DMS 273 (cell line): ENCODE measurements around the gene SYT15B.
"Not testable (repeated sequence)": the region's sequence is repeated elsewhere in the genome, so short reads cannot be mapped to it uniquely, and the experiment has no call there.

Experiments
- DNase-seq: peaks from one replicate; lab custom pipeline; 2025; ENCODE audit not compliant: unreplicated experiment; lab: John Stamatoyannopoulos, UW

The SYT15B gene

DNA sequence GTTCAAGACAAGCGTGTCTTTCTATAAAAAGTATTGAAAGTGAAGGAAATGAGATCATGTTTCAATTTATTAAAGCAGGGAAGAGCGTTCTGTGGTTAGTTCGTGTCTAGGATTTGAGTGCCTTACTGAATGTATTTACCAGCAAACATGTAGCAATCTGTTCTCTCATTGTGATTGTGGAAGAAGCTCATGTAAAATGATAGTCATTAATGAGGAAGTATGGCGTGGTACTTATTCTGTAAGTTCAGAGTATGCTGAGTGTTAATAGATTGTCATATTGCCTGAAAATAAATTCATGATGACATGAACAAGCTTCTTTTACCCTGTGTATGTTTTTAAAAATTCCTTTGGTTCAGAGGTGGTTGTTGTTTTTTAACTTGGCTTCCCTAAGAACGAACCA is 32.5 kb downstream of the SYT15B start:
- DNase-seq, result not testable (repeated sequence)

DNA sequence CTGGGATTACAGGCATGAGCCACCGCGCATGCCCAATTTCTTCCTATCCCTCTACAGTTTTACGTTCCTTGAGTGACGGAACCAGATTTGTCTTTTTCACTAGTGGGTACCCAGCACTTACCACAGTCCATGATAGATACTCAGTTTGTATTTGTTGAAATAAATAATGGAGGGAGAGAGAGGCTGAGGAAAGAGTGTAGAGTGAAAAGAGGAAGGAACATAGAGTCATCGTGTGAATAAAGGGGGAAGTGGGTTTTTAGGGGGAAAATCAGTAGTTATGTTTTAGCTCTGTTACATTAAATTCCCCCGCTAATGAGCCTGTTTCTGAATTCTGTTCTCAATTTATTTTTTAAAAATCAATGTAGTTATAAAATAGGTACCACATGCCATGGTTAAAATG is 37.7 kb downstream of the SYT15B start:
- DNase-seq, result not testable (repeated sequence)

DNA sequence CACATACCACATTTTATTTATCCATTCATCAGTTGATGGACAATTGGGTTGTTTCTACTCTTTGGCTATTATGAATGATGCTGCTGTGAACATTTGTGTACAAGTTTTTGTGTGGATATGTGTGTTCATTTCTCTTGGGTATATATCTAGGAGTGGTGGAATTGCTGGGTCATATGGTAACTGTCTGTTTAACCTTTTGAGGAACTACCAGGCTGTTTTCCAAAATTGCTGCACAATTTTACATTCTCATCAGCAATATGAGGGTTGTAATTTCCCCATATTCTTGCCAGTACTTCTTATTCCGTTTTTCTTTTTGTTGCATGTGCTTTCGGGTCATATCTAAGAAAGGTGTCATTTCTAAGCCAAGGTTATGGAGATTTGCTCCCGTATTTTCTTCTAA is 38.3 kb downstream of the SYT15B start:
- DNase-seq, result not testable (repeated sequence)

DNA sequence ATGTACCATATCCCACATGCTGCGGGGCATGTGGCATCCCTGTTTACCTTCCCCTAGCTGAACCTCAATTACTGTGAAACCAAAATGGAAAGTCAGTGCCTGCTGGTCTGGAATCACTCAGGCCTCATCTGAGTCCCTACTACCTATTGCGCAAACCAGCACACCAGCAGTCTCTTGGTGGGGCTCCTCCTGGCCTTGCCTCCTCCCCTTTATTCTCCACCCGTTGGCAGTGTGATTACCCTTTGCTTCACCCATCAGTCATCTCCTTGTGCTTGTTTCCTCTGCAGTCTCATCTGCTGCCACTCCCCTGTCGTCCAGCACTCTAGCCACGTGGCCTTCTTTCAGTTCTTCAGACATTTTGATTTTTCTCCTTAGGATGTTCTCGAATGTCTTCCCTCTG is 39.3 kb downstream of the SYT15B start:
- not testable (repeated sequence) for DNase-seq

DNA sequence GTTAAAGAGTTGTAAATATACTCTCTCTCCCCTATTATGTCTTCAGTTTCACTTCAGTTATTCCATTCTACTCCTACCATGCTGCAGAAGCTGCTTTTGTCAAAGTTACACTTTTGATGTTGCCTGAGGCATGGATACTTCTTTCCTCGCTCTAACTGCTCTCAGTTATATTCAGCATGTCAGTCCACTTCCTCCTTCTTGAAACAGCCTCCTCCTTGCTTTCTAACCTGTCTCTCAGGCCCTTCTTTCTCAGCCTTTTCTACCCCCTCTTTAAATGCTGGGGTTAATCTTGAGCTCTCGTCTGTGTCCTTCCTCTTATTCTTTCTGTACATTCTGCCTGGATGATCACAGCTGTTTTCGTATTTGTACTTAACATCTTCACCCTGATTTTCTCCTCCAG is 40.0 kb downstream of the SYT15B start:
- DNase-seq, result not testable (repeated sequence)

DNA sequence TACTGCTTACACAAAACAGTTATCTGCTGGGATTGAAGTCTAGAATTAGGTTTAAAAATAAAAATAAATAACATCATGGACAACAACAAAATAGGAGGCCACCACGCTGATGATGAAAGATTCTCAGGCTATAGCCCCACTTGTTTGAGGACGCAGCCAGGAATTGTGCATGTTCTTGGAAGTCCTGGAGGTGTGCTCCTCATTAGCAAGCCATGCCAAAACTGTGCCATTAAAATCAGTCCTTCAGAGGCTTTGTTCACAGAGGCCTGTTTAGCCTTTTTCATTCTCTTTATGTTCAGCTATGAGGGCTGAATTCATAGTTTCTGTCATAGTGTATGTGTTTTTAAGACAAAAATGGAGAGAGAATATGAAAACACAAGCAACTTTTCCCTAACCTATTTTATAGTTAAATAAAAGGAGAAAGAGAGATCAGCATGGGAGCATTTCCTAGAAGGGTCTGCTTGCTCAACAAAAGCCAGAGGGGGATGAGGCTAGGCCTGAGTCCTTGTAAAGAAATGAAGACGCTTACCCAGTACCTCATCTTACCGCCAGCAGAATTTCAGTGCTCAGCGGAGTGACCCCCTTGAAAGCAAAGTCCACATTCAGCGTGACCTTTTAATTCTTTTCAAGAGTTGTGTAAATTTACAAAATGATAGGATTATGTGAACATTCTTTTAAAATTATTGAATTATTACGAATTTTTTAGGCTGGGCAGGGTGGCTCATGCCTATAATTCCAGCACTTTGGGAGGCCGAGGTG is 46.2 kb downstream of the SYT15B start:
- DNase-seq, result not testable (repeated sequence)
